Tibial artery (tissue), 4 donors: ENCODE results near the gene EIF3B.
"Not testable (repeated sequence)": the region's sequence is repeated elsewhere in the genome, so short reads cannot be mapped to it uniquely, and the experiment has no call there.

Experiments
- DNase-seq, 2 donors: peaks; one replicate each; pipeline ENCODE4 v3.0.0-alpha.2; 2019
- H3K27ac ChIP-seq, 2 donors: fragments of 200-600 bp; sonication (generic) in 1 of 2; 1 replicate in 1 of 2; 2 replicates in 1 of 2; pipeline ENCODE4 v1.5.1; 2018 to 2019; ENCODE audit warnings: mild to moderate bottlenecking in 1 of 2
- H3K27me3 ChIP-seq, 2 donors: fragments of 200-600 bp; sonication (generic) in 1 of 2; one replicate each; pipeline versions ENCODE4 v1.5.1 to v1.6.0; 2016 to 2019
- H3K36me3 ChIP-seq, 3 donors: fragments of 200-600 bp; sonication (generic) in 2 of 3; one replicate each; pipeline ENCODE4 v1.5.1; 2016 to 2019; ENCODE audit warnings: mild to moderate bottlenecking in 2 of 3
- H3K4me1 ChIP-seq, 4 donors: fragments of 200-600 bp; sonication (generic) in 2 of 4; 1 replicate in 3 of 4; 2 replicates in 1 of 4; pipeline ENCODE4 v1.5.1; 2016 to 2019
- H3K4me3 ChIP-seq, 2 donors: fragments of 200-600 bp; sonication (generic) in 1 of 2; 1 replicate in 1 of 2; 2 replicates in 1 of 2; pipeline ENCODE4 v1.5.1; 2018 to 2019; ENCODE audit warnings: mild to moderate bottlenecking in 2 of 2
- H3K9me3 ChIP-seq, 3 donors: fragments of 200-600 bp; sonication (generic) in 1 of 3; one replicate each; pipeline ENCODE4 v1.5.1; 2016 to 2019
- intact Hi-C: fragments of 100-400 bp; cut with DNase I; formaldehyde crosslinking; loops from one replicate; pipeline ENCODE4 v1.15.0; 2023; ENCODE audit warnings: low total_unique reads
- TF ChIP-seq, protein P1 (sequence below), 2 experiments: fragments of 200-600 bp in 1 of 2; fragments of 450-650 bp in 1 of 2; IDR thresholded peaks; one replicate each; pipeline ENCODE4 v1.5.1; 2017 to 2019; ENCODE audit warnings: antibody characterized with exemption in 2 of 2, mild to moderate bottlenecking in 1 of 2, moderate library complexity in 1 of 2

Gene EIF3B

DNA sequence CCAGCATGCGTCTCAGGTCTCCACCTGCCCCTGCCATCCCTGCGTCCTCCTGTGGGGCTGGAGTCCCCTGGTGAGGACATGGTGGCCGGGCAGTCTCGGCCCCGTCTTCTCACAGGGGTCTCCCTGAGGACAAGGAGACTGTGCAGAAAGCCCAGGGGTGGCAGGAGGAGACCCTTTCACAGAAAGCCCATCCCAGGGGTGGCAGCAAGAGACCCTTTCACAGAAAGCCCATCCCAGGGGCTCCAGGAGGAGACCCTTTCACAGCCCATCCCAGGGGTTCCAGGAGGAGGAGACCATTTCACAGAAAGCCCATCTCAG lies 34.0 kb downstream of the EIF3B start:
- H3K4me3 ChIP-seq = no peak overlapping the region
- intact Hi-C loops = no loop called here
- no peaks in the 10 kb centered on the region for H3K27me3 ChIP-seq
- peaks cover 0 to 20% (median 0%) of the 10 kb centered on the region in 3 donors for H3K36me3 ChIP-seq
- no peaks in the 10 kb centered on the region for H3K4me1 ChIP-seq
- DNase-seq = no peak
- H3K27ac ChIP-seq = no peak overlapping the region
- TF ChIP-seq, protein P1, sequence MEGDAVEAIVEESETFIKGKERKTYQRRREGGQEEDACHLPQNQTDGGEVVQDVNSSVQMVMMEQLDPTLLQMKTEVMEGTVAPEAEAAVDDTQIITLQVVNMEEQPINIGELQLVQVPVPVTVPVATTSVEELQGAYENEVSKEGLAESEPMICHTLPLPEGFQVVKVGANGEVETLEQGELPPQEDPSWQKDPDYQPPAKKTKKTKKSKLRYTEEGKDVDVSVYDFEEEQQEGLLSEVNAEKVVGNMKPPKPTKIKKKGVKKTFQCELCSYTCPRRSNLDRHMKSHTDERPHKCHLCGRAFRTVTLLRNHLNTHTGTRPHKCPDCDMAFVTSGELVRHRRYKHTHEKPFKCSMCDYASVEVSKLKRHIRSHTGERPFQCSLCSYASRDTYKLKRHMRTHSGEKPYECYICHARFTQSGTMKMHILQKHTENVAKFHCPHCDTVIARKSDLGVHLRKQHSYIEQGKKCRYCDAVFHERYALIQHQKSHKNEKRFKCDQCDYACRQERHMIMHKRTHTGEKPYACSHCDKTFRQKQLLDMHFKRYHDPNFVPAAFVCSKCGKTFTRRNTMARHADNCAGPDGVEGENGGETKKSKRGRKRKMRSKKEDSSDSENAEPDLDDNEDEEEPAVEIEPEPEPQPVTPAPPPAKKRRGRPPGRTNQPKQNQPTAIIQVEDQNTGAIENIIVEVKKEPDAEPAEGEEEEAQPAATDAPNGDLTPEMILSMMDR (IDR thresholded peaks at IDR 0.05) = no peak
- H3K9me3 ChIP-seq = no peaks in the 10 kb centered on the region

DNA sequence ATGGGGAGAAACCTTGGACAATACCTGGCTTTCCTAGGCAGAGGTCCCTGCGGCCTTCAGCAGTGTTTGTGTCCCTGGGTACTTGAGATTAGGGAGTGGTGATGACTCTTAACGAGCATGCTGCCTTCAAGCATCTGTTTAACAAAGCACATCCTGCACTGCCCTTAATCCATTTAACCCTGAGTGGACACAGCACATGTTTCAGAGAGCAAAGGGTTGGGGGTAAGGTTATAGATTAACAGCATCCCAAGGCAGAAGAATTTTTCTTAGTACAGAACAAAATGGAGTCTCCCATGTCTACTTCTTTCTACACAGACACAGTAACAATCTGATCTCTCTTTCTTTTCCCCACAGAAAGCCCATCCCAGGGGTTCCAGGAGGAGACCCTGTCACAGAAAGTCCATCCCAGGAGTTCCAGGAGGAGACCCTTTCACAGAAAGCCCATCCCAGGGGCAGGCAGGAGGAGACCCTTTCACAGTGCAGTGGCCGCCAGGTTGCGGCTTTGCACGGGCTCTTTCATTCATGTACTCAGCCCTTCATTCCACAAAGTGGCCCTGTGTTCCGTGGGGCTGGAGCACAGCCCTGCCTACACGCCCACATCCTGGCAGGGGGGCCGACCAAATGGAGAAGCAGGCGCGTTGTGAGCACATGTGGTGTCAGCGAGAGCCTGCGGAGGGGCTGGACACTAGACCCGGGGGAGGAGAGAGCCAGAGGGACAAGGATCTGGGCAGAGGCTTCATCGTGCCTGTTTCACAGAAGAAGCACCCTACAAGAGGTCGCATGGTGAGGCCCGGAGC lies 35.6 kb downstream of the EIF3B start:
- H3K27ac ChIP-seq, H3K9me3 ChIP-seq, H3K4me1 ChIP-seq, intact Hi-C loops, H3K36me3 ChIP-seq, H3K27me3 ChIP-seq, H3K4me3 ChIP-seq, DNase-seq: not testable (repeated sequence)

DNA sequence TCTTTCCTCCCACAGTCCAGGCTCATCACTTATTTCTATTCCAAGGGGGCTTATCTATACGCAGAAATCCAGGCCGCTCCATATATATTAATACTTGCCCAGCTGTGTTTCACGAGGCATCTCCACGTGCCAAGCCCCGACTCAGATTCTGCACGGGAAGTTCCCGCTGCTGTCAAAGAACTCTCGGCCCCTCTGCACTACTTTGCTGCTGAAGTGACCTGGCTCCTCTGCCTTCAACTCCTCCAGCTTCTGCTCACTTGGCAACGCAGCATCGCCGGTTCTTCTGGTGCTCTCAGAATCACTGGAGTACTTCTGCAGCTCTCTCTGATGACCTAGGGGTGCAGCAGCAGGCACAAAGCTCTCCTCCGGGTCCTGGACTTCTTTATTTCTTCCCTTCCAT lies 39.1 kb downstream of the EIF3B start:
- no peak overlapping the region for H3K27ac ChIP-seq
- no peak for DNase-seq
- H3K27me3 ChIP-seq = no peaks in the 10 kb centered on the region
- no peak overlapping the region for H3K4me3 ChIP-seq
- TF ChIP-seq, protein P1 (IDR thresholded peaks at IDR 0.05) = no peak
- H3K4me1 ChIP-seq = no peaks in the 10 kb centered on the region
- intact Hi-C loops = loop anchor here (1.0 kb wide), 1 partner anchor 42 kb away; no protein-coding TSS in a partner anchor
- H3K9me3 ChIP-seq = no peaks in the 10 kb centered on the region
- peaks cover 0 to 7% (median 0%) of the 10 kb centered on the region in 3 donors for H3K36me3 ChIP-seq

DNA sequence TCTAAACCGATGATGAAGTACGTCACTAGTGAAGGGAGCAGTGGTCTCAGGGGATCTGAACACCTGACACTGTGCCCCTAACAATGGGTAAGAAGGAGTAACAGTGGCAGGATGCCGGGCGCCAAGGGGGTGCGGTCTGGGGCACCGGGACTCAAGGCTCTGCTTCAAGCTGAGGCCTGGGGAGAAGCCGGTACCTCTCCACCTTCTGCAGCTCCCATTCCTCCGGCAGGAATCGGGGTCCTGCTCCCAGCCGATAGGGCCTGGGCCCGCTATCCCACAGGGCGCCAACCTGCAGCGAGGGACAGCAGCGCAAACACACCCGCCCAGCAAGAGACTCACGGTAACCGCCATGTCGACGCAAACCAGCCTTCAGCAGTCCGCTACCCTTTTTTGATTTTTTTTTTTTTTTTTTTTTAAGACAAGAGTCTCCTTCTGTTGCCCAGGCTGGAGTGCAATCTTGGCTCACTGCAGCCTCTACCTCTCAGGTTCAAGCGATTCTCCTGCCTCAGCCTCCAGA lies 40.0 kb downstream of the EIF3B start:
- Histone ChIP-seq H3K4me1 (peaks cover 0 to 3% (median 2%) of the 10 kb centered on the region in 4 donors), H3K36me3 (peaks cover 0 to 7% (median 0%) of the 10 kb centered on the region in 3 donors), H3K4me3 (no peak overlapping the region), H3K27ac (no peak overlapping the region), H3K9me3 (no peaks in the 10 kb centered on the region), H3K27me3 (no peaks in the 10 kb centered on the region)
- no peak for DNase-seq
- intact Hi-C loops = loop anchor here (1.0 kb wide), 1 partner anchor 41 kb away; no protein-coding TSS in a partner anchor
- TF ChIP-seq, protein P1 (IDR thresholded peaks at IDR 0.05) = no peak

DNA sequence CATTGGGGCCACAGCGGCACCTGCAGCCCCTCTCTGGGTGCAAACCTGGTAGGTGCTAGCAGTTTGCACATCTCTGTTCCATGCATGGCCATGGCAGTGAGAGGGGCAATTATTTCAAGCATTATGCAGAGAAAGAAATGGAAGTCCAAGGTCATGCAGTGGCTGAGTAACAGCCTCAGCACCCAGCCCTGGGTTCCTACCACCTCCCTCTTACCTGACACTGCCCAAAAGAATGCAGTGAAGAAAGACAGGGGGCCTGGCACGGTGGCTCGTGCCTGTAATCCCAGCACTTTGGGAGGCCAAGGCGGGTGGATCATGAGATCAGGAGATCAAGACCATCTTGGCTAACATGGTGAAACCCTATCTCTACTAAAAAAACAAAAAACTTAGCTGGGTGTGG lies 43.9 kb downstream of the EIF3B start:
- TF ChIP-seq, protein P1 (IDR thresholded peaks at IDR 0.05) = no peak
- H3K9me3 ChIP-seq = no peaks in the 10 kb centered on the region

DNA sequence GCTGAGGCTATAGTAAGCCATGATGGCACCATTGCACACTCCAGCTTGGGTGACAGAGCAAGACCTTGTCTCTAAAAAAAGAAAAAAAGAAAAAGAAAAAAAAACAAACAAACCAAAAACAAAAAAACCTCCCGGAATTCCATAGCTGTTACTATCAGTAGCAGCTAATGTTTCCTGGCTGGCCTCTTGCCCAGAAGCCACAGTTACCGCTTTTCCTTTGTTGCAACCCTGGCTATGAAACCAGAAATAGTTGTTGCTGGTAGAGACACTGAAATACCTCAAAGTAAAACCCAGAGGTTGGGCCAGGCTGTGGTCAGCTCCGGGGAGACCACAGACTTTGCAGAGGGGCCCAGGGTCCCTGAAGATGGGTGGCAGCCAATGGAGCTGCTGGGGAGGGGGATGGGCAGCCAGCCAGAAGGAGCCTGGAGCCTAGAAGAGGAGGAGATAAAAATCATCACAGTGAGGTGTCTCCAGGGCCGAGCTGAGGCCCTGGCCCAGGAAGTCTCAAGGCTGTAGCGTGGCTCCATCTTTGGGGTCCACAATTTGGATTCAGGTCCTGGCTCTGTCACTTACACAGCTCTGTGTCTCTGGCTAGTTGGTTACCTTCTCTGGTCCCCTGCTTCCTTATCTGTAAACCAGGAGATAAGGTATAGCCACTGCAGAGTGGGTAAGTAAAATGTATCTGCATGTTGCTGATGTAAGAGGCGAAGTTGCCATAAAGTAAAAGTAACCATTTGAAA lies 45.4 kb downstream of the EIF3B start:
- peaks cover 0 to 28% (median 18%) of the 10 kb centered on the region in 4 donors for H3K4me1 ChIP-seq
- H3K27me3 ChIP-seq = no peaks in the 10 kb centered on the region
- peak overlapping the region; percentile 61 to 69 for H3K27ac ChIP-seq
- peak; percentile 84 for DNase-seq
- intact Hi-C loops = no loop called here
- no peaks in the 10 kb centered on the region for H3K9me3 ChIP-seq
- no peak overlapping the region for H3K4me3 ChIP-seq
- TF ChIP-seq, protein P1 (IDR thresholded peaks at IDR 0.05) = no peak
- no peaks in the 10 kb centered on the region for H3K36me3 ChIP-seq

More for the DNA sequence above, 43.9 kb downstream of the EIF3B start:
- intact Hi-C loops = no loop called here
- no peaks in the 10 kb centered on the region for H3K27me3 ChIP-seq
- H3K4me3 ChIP-seq = no peak overlapping the region
- DNase-seq = no peak
- H3K27ac ChIP-seq = no peak overlapping the region
- no peaks in the 10 kb centered on the region for H3K36me3 ChIP-seq
- peaks cover 0 to 19% (median 9%) of the 10 kb centered on the region in 4 donors for H3K4me1 ChIP-seq
